Naive thymus-derived CD4-positive, alpha-beta T cell (primary cell): ENCODE data around the gene TTK. TPM values are rescaled to one million over a fixed set of nuclear protein-coding genes. Genes with fewer than 3 reads are reported as not detected.

Source experiments
- ATAC-seq: fragments of 150-1000 bp; cut with Tn5 transposase; 2 replicates; pipeline ENCODE4 v1.10.0; 2021; ENCODE audit warnings: mild to moderate bottlenecking, moderate library complexity
- CTCF ChIA-PET: fragments of 350-600 bp; sonication (Branson Sonifier 250); formaldehyde crosslinking; loops from one replicate; lab custom pipeline; 2021; ENCODE audit warnings: antibody characterized with exemption; lab: Charles Lee
- POLR2A ChIA-PET: fragments of 350-600 bp; sonication (Branson Sonifier 250); formaldehyde crosslinking; loops from one replicate; lab custom pipeline; 2021; ENCODE audit warnings: antibody characterized with exemption, inconsistent platforms; lab: Charles Lee
- DNase-seq, 9 donors: peaks; one replicate each; pipeline versions ENCODE4 v3.0.0 to v3.0.0-alpha.2; 2020 to 2022; ENCODE audit warnings: mixed read lengths in 1 of 9
- H3K27ac ChIP-seq: one replicate; pipeline ENCODE4 v1.7.0; 2013; ENCODE audit warnings: mild to moderate bottlenecking, low read depth, low read length, moderate library complexity
- H3K27me3 ChIP-seq, 2 donors: one replicate each; pipeline ENCODE4 v1.7.0; 2013; ENCODE audit warnings: low read length in 2 of 2, mild to moderate bottlenecking in 2 of 2, moderate library complexity in 2 of 2; ENCODE audit not compliant: control insufficient read depth in 2 of 2, insufficient read depth in 2 of 2
- H3K36me3 ChIP-seq, 3 experiments: 1 replicate in 2 of 3; 2 replicates in 1 of 3; pipeline ENCODE4 v1.7.0; 2013; ENCODE audit warnings: low read length in 3 of 3, mild to moderate bottlenecking in 3 of 3, moderate library complexity in 1 of 3; ENCODE audit not compliant: insufficient read depth in 3 of 3, control insufficient read depth in 2 of 3
- H3K4me1 ChIP-seq, 2 donors: one replicate each; pipeline ENCODE4 v1.7.0; 2013; ENCODE audit warnings: low read length in 2 of 2, mild to moderate bottlenecking in 2 of 2, moderate library complexity in 1 of 2; ENCODE audit not compliant: control insufficient read depth in 2 of 2, insufficient read depth in 2 of 2
- H3K4me3 ChIP-seq: 2 replicates; pipeline ENCODE4 v1.7.0; 2013; ENCODE audit warnings: mild to moderate bottlenecking, low read length
- H3K9me3 ChIP-seq, 3 experiments: 1 replicate in 2 of 3; 2 replicates in 1 of 3; pipeline ENCODE4 v1.7.0; 2013; ENCODE audit warnings: low read length in 3 of 3; ENCODE audit not compliant: control insufficient read depth in 2 of 3
- H3K27ac Mint-ChIP-seq, 9 donors: one replicate each; pipeline ENCODE4 v1.8.0; 2020 to 2022; ENCODE audit warnings: mixed read lengths in 9 of 9, mild to moderate bottlenecking in 8 of 9, moderate library complexity in 5 of 9, inconsistent platforms in 2 of 9
- H3K27me3 Mint-ChIP-seq, 5 donors: one replicate each; pipeline ENCODE4 v1.8.0; 2021 to 2022; ENCODE audit warnings: mixed read lengths in 5 of 5, mild to moderate bottlenecking in 1 of 5
- H3K36me3 Mint-ChIP-seq, 5 donors: one replicate each; pipeline ENCODE4 v1.8.0; 2020 to 2022; ENCODE audit warnings: mixed read lengths in 5 of 5, mild to moderate bottlenecking in 3 of 5, inconsistent platforms in 1 of 5
- H3K4me1 Mint-ChIP-seq, 7 donors: one replicate each; pipeline ENCODE4 v1.8.0; 2020 to 2022; ENCODE audit warnings: mixed read lengths in 7 of 7, mild to moderate bottlenecking in 3 of 7, inconsistent platforms in 1 of 7
- H3K4me3 Mint-ChIP-seq, 10 donors: one replicate each; pipeline ENCODE4 v1.8.0; 2020 to 2022; ENCODE audit warnings: mild to moderate bottlenecking in 10 of 10, mixed read lengths in 10 of 10, moderate library complexity in 6 of 10, inconsistent platforms in 2 of 10
- H3K9me3 Mint-ChIP-seq, 11 donors: one replicate each; pipeline ENCODE4 v1.8.0; 2020 to 2022; ENCODE audit warnings: mixed read lengths in 11 of 11, mild to moderate bottlenecking in 4 of 11, inconsistent platforms in 1 of 11, moderate library complexity in 1 of 11
- intact Hi-C, 2 donors: fragments of 100-400 bp; cut with micrococcal nuclease; formaldehyde crosslinking; loops; one replicate each; pipeline ENCODE4 v1.15.1; 2023
- polyA plus RNA-seq, 2 donors: library from polyadenylated mRNA; unstranded; fragments of 300-500 nt; fragmentation: Illumina TruSeq; gene quantifications; one replicate each; pipeline ENCODE4 v1.2.3, GENCODE V29; 2021
- total RNA-seq, 6 experiments: library from RNA in 5 of 6; stranded (reverse) in 5 of 6; gene quantifications; 1 replicate in 5 of 6; 2 replicates in 1 of 6; pipeline ENCODE4 v1.2.3 and lab custom pipeline; 2021 to 2026

The TTK gene
- total and polyA plus RNA-seq, 7 experiments from 2014 or later = 0.13 to 22.4 (median 0.81) TPM; not detected in 1

GRCh38 chr6:80010288-80010687 is 5.8 kb downstream of the TTK start:
- POLR2A ChIA-PET = interaction anchor here (0.6 kb wide), 1 partner anchor 1741 kb away, joined by 3 read pairs; no protein-coding TSS in a partner anchor
- Mint-ChIP-seq H3K4me3 (no peak overlapping the region), H3K27ac (no peak overlapping the region), H3K9me3 (no peaks in the 10 kb centered on the region), H3K4me1 (peaks cover 0 to 27% (median 0%) of the 10 kb centered on the region in 7 donors), H3K27me3 (no peaks in the 10 kb centered on the region), H3K36me3 (peaks cover 0 to 28% (median 0%) of the 10 kb centered on the region in 5 donors)
- intact Hi-C loops = no loop called here
- no peak overlapping the region for H3K4me3 ChIP-seq
- H3K4me1 ChIP-seq = no peaks in the 10 kb centered on the region
- ATAC-seq = no peak
- CTCF ChIA-PET = no interaction called here
- no peaks in the 10 kb centered on the region for H3K36me3 ChIP-seq
- no peak overlapping the region for H3K27ac ChIP-seq
- no peaks in the 10 kb centered on the region for H3K9me3 ChIP-seq
- no peaks in the 10 kb centered on the region for H3K27me3 ChIP-seq
- DNase-seq = no peak

DNA sequence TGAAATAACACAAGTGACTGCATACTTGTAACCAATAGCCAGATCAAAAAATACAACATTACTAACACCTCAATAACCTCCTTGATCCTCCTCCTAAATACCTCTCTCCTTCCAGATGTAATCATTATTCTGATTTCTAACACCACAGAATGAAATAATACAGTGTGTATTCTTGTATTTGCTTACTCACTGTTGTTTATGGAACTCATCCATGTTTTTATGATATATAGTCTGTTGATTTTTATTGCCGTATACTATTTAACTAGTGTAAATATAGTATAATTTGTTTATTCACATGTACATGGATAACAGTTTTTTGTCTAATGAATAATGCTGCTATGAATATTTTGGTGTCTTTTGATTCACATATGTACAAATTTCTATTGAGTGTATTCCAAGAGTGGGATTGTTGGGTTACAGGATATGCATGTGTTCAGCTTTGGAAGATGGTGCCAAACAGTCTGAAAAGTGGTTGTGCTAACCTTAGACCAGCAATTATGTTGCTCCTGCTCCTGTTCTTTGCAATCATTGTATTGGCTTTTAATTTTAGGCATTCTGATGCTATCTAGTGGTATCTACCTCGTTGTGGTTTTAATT is 11.5 kb downstream of the TTK start:
- no peak overlapping the region for H3K27ac ChIP-seq
- H3K36me3 Mint-ChIP-seq = peaks cover 0 to 19% (median 0%) of the 10 kb centered on the region in 5 donors
- no peaks in the 10 kb centered on the region for H3K9me3 Mint-ChIP-seq
- H3K4me1 ChIP-seq = no peaks in the 10 kb centered on the region
- H3K4me3 ChIP-seq = no peak overlapping the region
- H3K36me3 ChIP-seq = no peaks in the 10 kb centered on the region
- no peak overlapping the region for H3K27ac Mint-ChIP-seq
- H3K27me3 ChIP-seq = no peaks in the 10 kb centered on the region
- peaks cover 0 to 6% (median 0%) of the 10 kb centered on the region in 7 donors for H3K4me1 Mint-ChIP-seq
- POLR2A ChIA-PET = no interaction called here
- ATAC-seq (no peak), DNase-seq (no peak)
- no peaks in the 10 kb centered on the region for H3K9me3 ChIP-seq
- CTCF ChIA-PET = no interaction called here
- H3K27me3 Mint-ChIP-seq = no peaks in the 10 kb centered on the region
- intact Hi-C loops = no loop called here
- H3K4me3 Mint-ChIP-seq = no peak overlapping the region

- no peak for ATAC-seq
- POLR2A ChIA-PET = no interaction called here
- no peak overlapping the region for H3K27ac Mint-ChIP-seq
These were observed 16.1 kb downstream of the TTK start for GRCh38 chr6:80020381-80021120.

DNA sequence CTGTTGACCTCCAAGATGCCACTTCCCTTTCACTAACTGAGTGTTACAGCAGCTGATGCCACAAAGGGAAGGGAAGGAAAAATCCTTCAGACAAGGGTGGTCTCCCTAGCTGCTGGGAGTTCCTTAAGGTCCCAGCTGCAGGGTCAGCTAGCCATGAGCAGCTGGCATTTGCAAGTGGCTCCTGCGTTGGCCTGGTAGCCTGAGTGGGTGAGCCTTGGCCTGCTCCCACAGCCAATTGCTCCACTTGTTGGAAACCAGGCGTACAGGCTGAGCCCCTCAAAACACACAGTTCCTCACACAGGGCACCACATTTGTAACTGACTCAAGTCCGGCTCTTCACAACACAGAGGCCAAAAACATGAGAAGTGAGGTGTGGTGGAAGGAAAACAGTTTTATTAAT is 16.7 kb downstream of the TTK start:
- no peaks in the 10 kb centered on the region for H3K27me3 ChIP-seq
- H3K36me3 ChIP-seq = no peaks in the 10 kb centered on the region
- CTCF ChIA-PET = no interaction called here
- ATAC-seq (no peak), DNase-seq (no peak)
- no peak overlapping the region for H3K27ac Mint-ChIP-seq
- no peak overlapping the region for H3K4me3 ChIP-seq
- POLR2A ChIA-PET = no interaction called here
- H3K27me3 Mint-ChIP-seq = no peaks in the 10 kb centered on the region
- peaks cover 0 to 17% (median 0%) of the 10 kb centered on the region in 5 donors for H3K36me3 Mint-ChIP-seq
- H3K4me1 ChIP-seq = no peaks in the 10 kb centered on the region
- no peak overlapping the region for H3K27ac ChIP-seq
- H3K9me3 Mint-ChIP-seq = no peaks in the 10 kb centered on the region
- intact Hi-C loops = no loop called here
- H3K9me3 ChIP-seq = no peaks in the 10 kb centered on the region
- peaks cover 0 to 3% (median 0%) of the 10 kb centered on the region in 7 donors for H3K4me1 Mint-ChIP-seq
- no peak overlapping the region for H3K4me3 Mint-ChIP-seq

More at GRCh38 chr6:80020381-80021120, 16.1 kb downstream of the TTK start:
- no peaks in the 10 kb centered on the region for H3K9me3 Mint-ChIP-seq
- H3K27me3 Mint-ChIP-seq = no peaks in the 10 kb centered on the region
- Histone ChIP-seq H3K4me1 (no peaks in the 10 kb centered on the region), H3K27ac (no peak overlapping the region), H3K36me3 (no peaks in the 10 kb centered on the region), H3K9me3 (no peaks in the 10 kb centered on the region), H3K27me3 (no peaks in the 10 kb centered on the region), H3K4me3 (no peak overlapping the region)
- no peak overlapping the region for H3K4me3 Mint-ChIP-seq
- H3K4me1 Mint-ChIP-seq = peaks cover 0 to 3% (median 0%) of the 10 kb centered on the region in 7 donors
- intact Hi-C loops = no loop called here
- no peak for DNase-seq
- CTCF ChIA-PET = no interaction called here
- H3K36me3 Mint-ChIP-seq = peaks cover 0 to 17% (median 0%) of the 10 kb centered on the region in 5 donors

DNA sequence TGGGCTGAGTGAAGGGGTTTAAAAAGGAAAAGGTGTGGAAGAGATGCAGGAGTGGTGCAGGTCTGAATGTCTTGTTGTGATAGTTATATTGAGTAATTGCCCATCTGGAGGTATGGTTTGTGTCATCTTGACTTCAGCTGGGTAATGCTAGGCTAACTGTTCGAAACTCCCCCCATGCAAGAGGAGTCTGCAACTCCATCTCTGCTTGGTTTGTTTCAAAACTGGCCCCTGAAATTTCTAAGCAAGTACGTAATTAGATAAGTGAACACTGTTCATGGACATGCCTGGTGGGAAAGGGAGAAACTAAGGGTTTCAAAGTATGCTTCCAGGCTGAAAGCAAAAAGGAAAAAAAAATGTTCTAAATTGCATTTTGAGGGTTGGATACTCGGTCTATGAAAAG is 17.1 kb downstream of the TTK start:
- no peaks in the 10 kb centered on the region for H3K36me3 ChIP-seq

DNA sequence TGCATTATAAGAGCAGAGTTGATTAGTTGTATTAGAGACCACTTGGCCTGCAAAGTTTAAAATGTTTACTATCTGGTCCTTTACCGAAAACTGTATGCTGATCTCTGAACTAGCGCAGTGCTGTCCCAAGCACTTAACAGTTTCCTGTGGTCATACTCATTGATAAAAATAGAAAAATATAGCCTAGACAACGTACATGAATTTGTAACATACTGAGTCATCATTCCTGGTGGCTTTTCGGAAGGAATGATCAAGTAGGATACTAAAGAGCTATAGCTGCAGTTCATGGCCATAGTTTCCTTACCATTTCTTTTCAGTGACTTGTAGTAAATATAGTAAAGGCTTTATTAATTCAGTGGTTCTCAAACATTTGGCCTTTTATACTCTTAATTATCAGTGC is 18.4 kb downstream of the TTK start:
- Histone ChIP-seq H3K4me3 (no peak overlapping the region), H3K27me3 (no peaks in the 10 kb centered on the region), H3K9me3 (no peaks in the 10 kb centered on the region), H3K4me1 (no peaks in the 10 kb centered on the region), H3K36me3 (no peaks in the 10 kb centered on the region), H3K27ac (no peak overlapping the region)
- no peak for DNase-seq
- H3K36me3 Mint-ChIP-seq = peaks cover 0 to 17% (median 0%) of the 10 kb centered on the region in 5 donors
- H3K9me3 Mint-ChIP-seq = no peaks in the 10 kb centered on the region
- ChIA-PET POLR2A (no interaction called here), CTCF (no interaction called here)
- H3K27me3 Mint-ChIP-seq = no peaks in the 10 kb centered on the region
- H3K27ac Mint-ChIP-seq = no peak overlapping the region
- ATAC-seq = no peak
- no peaks in the 10 kb centered on the region for H3K4me1 Mint-ChIP-seq
- no peak overlapping the region for H3K4me3 Mint-ChIP-seq
- intact Hi-C loops = no loop called here

More for the DNA sequence above, 17.1 kb downstream of the TTK start:
- Histone ChIP-seq H3K27ac (no peak overlapping the region), H3K4me1 (no peaks in the 10 kb centered on the region), H3K4me3 (no peak overlapping the region), H3K27me3 (no peaks in the 10 kb centered on the region), H3K9me3 (no peaks in the 10 kb centered on the region)
- Mint-ChIP-seq H3K36me3 (peaks cover 0 to 17% (median 0%) of the 10 kb centered on the region in 5 donors), H3K4me1 (peaks cover 0 to 3% (median 0%) of the 10 kb centered on the region in 7 donors), H3K9me3 (no peaks in the 10 kb centered on the region), H3K4me3 (no peak overlapping the region), H3K27ac (no peak overlapping the region), H3K27me3 (no peaks in the 10 kb centered on the region)
- ChIA-PET CTCF (no interaction called here), POLR2A (no interaction called here)
- intact Hi-C loops = no loop called here
- no peak for DNase-seq
- no peak for ATAC-seq
